SK-N-SH (cell line): Measurements from ENCODE around the gene PPM1A. TPM values are rescaled to one million over a fixed set of nuclear protein-coding genes. Genes with fewer than 3 reads are reported as not detected.

Experiments
- CTCF ChIA-PET: fragments of 300-600, 350-600 bp; formaldehyde crosslinking; extraction: SDS; loops from one replicate; lab custom pipeline; 2021; lab: Yijun Ruan, JAX
- POLR2A ChIA-PET: fragments of 350-600 bp; sonication (Branson Sonifier 250); formaldehyde crosslinking; extraction: SDS; loops from one replicate; lab custom pipeline; 2020; ENCODE audit warnings: antibody characterized with exemption, inconsistent platforms; lab: Yijun Ruan, JAX
- DNase-seq: peaks from one replicate; pipeline ENCODE4 v3.0.0; 2012
- H2AFZ ChIP-seq: fragments of 200-600 bp; sonication (generic); 2 replicates; pipeline ENCODE4 v1.8.1; 2016; ENCODE audit warnings: antibody characterized with exemption, mild to moderate bottlenecking, low read depth
- H3F3A ChIP-seq: fragments of 200-600 bp; sonication (generic); replicated peaks from 2 replicates; pipeline ENCODE3; 2016; ENCODE audit warnings: antibody characterized with exemption, mild to moderate bottlenecking; ENCODE audit not compliant: insufficient read depth
- H3K27ac ChIP-seq, 2 experiments: fragments of 200-500 bp in 1 of 2; fragments of 200-600 bp in 1 of 2; sonication (Bioruptor generic) in 1 of 2; sonication (generic), shearing (Covaris generic) in 1 of 2; 2 replicates each; pipeline versions ENCODE4 v1.5.1 to v1.6.1; 2014 to 2016; ENCODE audit warnings: low read depth in 2 of 2, inconsistent platforms in 1 of 2, low read length in 1 of 2, mild to moderate bottlenecking in 1 of 2, mixed read lengths in 1 of 2
- H3K27me3 ChIP-seq: fragments of 200-600 bp; sonication (generic), shearing (Covaris generic); 2 replicates; pipeline ENCODE4 v1.6.1; 2016; ENCODE audit warnings: mixed run types; ENCODE audit not compliant: insufficient read depth
- H3K36me3 ChIP-seq, 2 experiments: fragments of 200-500 bp in 1 of 2; fragments of 200-600 bp in 1 of 2; sonication (Bioruptor generic) in 1 of 2; sonication (generic) in 1 of 2; replicated peaks in 1 of 2; 2 replicates each; pipeline versions ENCODE3 to v1.5.1; 2014 to 2016; ENCODE audit warnings: low read length in 1 of 2, mild to moderate bottlenecking in 1 of 2; ENCODE audit not compliant: insufficient read depth in 2 of 2, control insufficient read depth in 1 of 2
- H3K4me1 ChIP-seq, 2 experiments: fragments of 200-500 bp in 1 of 2; fragments of 200-600 bp in 1 of 2; sonication (Bioruptor generic) in 1 of 2; sonication (generic), shearing (Covaris generic) in 1 of 2; 2 replicates each; pipeline versions ENCODE4 v1.5.1 to v1.6.1; 2014 to 2016; ENCODE audit warnings: low read depth in 1 of 2, low read length in 1 of 2, mixed run types in 1 of 2; ENCODE audit not compliant: insufficient read depth in 2 of 2, control insufficient read depth in 1 of 2
- H3K4me2 ChIP-seq: fragments of 200-600 bp; sonication (generic), shearing (Covaris generic); 2 replicates; pipeline ENCODE4 v1.6.1; 2017; ENCODE audit warnings: mixed run types
- H3K4me3 ChIP-seq, 2 experiments: fragments of 200-500 bp in 1 of 2; fragments of 200-600 bp in 1 of 2; sonication (Bioruptor generic) in 1 of 2; sonication (generic), shearing (Covaris generic) in 1 of 2; 2 replicates each; pipeline versions ENCODE4 v1.5.1 to v1.8.1; 2014 to 2016; ENCODE audit warnings: low read depth in 2 of 2, inconsistent platforms in 1 of 2, low read length in 1 of 2, mild to moderate bottlenecking in 1 of 2, mixed read lengths in 1 of 2, moderate library complexity in 1 of 2
- H3K79me2 ChIP-seq: fragments of 200-600 bp; sonication (generic); 2 replicates; pipeline ENCODE4 v1.8.1; 2017; ENCODE audit warnings: mild to moderate bottlenecking; ENCODE audit not compliant: insufficient read depth
- H3K9ac ChIP-seq: fragments of 200-600 bp; sonication (generic); 2 replicates; pipeline ENCODE4 v1.6.1; 2017; ENCODE audit warnings: mixed run types
- H3K9me2 ChIP-seq: fragments of 200-600 bp; sonication (generic); 2 replicates; pipeline ENCODE4 v1.6.1; 2017; ENCODE audit warnings: mixed run types
- H3K9me3 ChIP-seq: fragments of 200-600 bp; sonication (generic); 2 replicates; pipeline ENCODE4 v1.6.1; 2017; ENCODE audit warnings: mixed run types, mild to moderate bottlenecking, moderate library complexity
- H4K20me1 ChIP-seq: fragments of 200-600 bp; sonication (generic); 2 replicates; pipeline ENCODE4 v1.6.1; 2017; ENCODE audit warnings: mild to moderate bottlenecking, mixed run types; ENCODE audit not compliant: insufficient read depth
- CHD2 ChIP-seq: fragments of 150-350 bp; IDR thresholded peaks from 2 replicates; pipeline ENCODE4 v1.6.1; 2018; ENCODE audit warnings: low read length; ENCODE audit not compliant: partially characterized antibody
- FOSL2 ChIP-seq: IDR thresholded peaks from 2 replicates; pipeline ENCODE4 v1.4.0; 2012; ENCODE audit warnings: low read depth, mild to moderate bottlenecking, moderate library complexity, borderline replicate concordance
- FOXM1 ChIP-seq: IDR thresholded peaks from 2 replicates; pipeline ENCODE4 v1.4.0; 2012; ENCODE audit warnings: low read depth, mild to moderate bottlenecking
- GATA2 ChIP-seq: sonication (generic); formaldehyde crosslinking; IDR thresholded peaks from 2 replicates; pipeline ENCODE4 v1.5.0; 2020; ENCODE audit warnings: mild to moderate bottlenecking, missing genetic modification reagents
- JUND ChIP-seq: IDR thresholded peaks from 2 replicates; pipeline ENCODE4 v1.4.0; 2012
- NFIC ChIP-seq: IDR thresholded peaks from 2 replicates; pipeline ENCODE4 v1.4.0; 2012; ENCODE audit warnings: borderline replicate concordance
- PBX3 ChIP-seq: IDR thresholded peaks from 2 replicates; pipeline ENCODE4; 2012
- RAD21 ChIP-seq: IDR thresholded peaks from 2 replicates; pipeline ENCODE4 v1.6.1; 2012; ENCODE audit warnings: mild to moderate bottlenecking, low read length
- RFX5 ChIP-seq: IDR thresholded peaks from 2 replicates; pipeline ENCODE4 v1.6.1; 2012; ENCODE audit warnings: mild to moderate bottlenecking, improper control_type of control experiment, low read length
- RXRA ChIP-seq: IDR thresholded peaks from 2 replicates; pipeline ENCODE4 v1.4.0; 2012; ENCODE audit warnings: low read depth, mild to moderate bottlenecking, borderline replicate concordance
- SMC3 ChIP-seq: IDR thresholded peaks from 2 replicates; pipeline ENCODE4 v1.6.1; 2012; ENCODE audit warnings: low read depth, low read length, improper control_type of control experiment
- TCF12 ChIP-seq: IDR thresholded peaks from 2 replicates; pipeline ENCODE4 v1.4.0; 2012
- USF1 ChIP-seq: IDR thresholded peaks from 2 replicates; pipeline ENCODE4 v1.4.0; 2012; ENCODE audit warnings: low read depth, borderline replicate concordance
- USF2 ChIP-seq: fragments of 150-350 bp; IDR thresholded peaks from 2 replicates; pipeline ENCODE4 v1.6.1; 2017; ENCODE audit warnings: antibody characterized with exemption, low read length, low read depth, borderline replicate concordance
- ZBTB33 ChIP-seq: IDR thresholded peaks from 2 replicates; pipeline ENCODE4 v1.4.0; 2012; ENCODE audit warnings: low read depth, borderline replicate concordance
- WGBS: methylation state at CpG from one replicate; pipeline ENCODE4 v1.1.6; 2017; ENCODE audit warnings: low lambda C conversion rate; 5-methylcytosine and 5-hydroxymethylcytosine counted together
- polyA plus RNA-seq, 3 experiments: library from polyadenylated mRNA; depleted of rRNA; stranded (reverse); fragments of >200 nt; gene quantifications; 2 replicates each; pipeline ENCODE4 v1.2.3, GENCODE V29; 2012

Gene PPM1A
- polyA plus RNA-seq, 1 of the 3 experiments (the other 2 are of a cell fraction), result 12.3 TPM

GRCh38 chr14:60254176-60254575 is 5.2 kb downstream of the PPM1A start:
- 84% methylated on average over 1 of the region's 1 CpG for WGBS
- no peaks in the 10 kb centered on the region for H3K27me3 ChIP-seq
- ChIA-PET CTCF (interaction anchor here (1.1 kb wide), 1 partner anchor 308 kb away, joined by 3 read pairs; no protein-coding TSS in a partner anchor), POLR2A (no interaction called here)
- DNase-seq, result no peak
- no peaks in the 10 kb centered on the region for H3K9me2 ChIP-seq
- H3F3A ChIP-seq, result no peaks in the 10 kb centered on the region
- H3K4me1 ChIP-seq, result peaks cover 0 to 20% of the 10 kb centered on the region in 2 experiments; a peak in 2 of 4 replicates
- H3K27ac ChIP-seq, result no peak overlapping the region
- H3K36me3 ChIP-seq, result peaks cover 0 to 7% of the 10 kb centered on the region in 2 experiments
- H4K20me1 ChIP-seq, result peaks cover 91% of the 10 kb centered on the region
- H3K9ac ChIP-seq, result no peak overlapping the region
- TF ChIP-seq GATA2 (no peak), SMC3 (no peak), RXRA (no peak), CHD2 (no peak), FOXM1 (no peak), ZBTB33 (no peak), PBX3 (no peak), TCF12 (no peak), USF2 (no peak)
- no peak overlapping the region for H3K4me3 ChIP-seq
- no peak overlapping the region for H2AFZ ChIP-seq
- H3K4me2 ChIP-seq, result no peak overlapping the region
- H3K79me2 ChIP-seq, result peaks cover 94% of the 10 kb centered on the region
- H3K9me3 ChIP-seq, result no peaks in the 10 kb centered on the region

- Histone ChIP-seq H3K4me3 (no peak overlapping the region), H3K27ac (no peak overlapping the region), H3F3A (peaks cover 4% of the 10 kb centered on the region), H3K79me2 (peaks cover 100% of the 10 kb centered on the region), H3K4me1 (no peaks in the 10 kb centered on the region; a peak in 2 of 4 replicates), H3K4me2 (no peak overlapping the region), H3K9me2 (no peaks in the 10 kb centered on the region), H2AFZ (no peak overlapping the region), H3K9me3 (no peaks in the 10 kb centered on the region), H3K9ac (no peak overlapping the region), H3K27me3 (no peaks in the 10 kb centered on the region), H3K36me3 (peaks cover 2 to 17% of the 10 kb centered on the region in 2 experiments), H4K20me1 (peaks cover 86% of the 10 kb centered on the region)
- ChIA-PET POLR2A (no interaction called here), CTCF (interaction anchor here (0.6 to 1.1 kb wide), 2 partner anchors 70 to 1911 kb away, joined by 3 read pairs; no protein-coding TSS in a partner anchor)
- no peak for DNase-seq
- TF ChIP-seq FOSL2 (no peak), RXRA (no peak), NFIC (no peak), RAD21 (no peak), TCF12 (no peak), USF1 (no peak), RFX5 (no peak), PBX3 (no peak), JUND (no peak)
- WGBS, result 100% methylated on average over 1 of the region's 1 CpG
Observed at GRCh38 chr14:60257865-60258264, 8.8 kb downstream of the PPM1A start.
